Inflammatory macrophage treated with lipopolysaccharide for 1 hour (primary cell): Measurements from ENCODE around the gene SLC37A2.
"Not testable (repeated sequence)": the region's sequence is repeated elsewhere in the genome, so short reads cannot be mapped to it uniquely, and the experiment has no call there.

ENCODE experiments used
- DNase-seq, 2 donors: peaks; one replicate each; pipeline ENCODE4 v3.0.0-alpha.2; 2020 to 2022

The SLC37A2 gene

DNA sequence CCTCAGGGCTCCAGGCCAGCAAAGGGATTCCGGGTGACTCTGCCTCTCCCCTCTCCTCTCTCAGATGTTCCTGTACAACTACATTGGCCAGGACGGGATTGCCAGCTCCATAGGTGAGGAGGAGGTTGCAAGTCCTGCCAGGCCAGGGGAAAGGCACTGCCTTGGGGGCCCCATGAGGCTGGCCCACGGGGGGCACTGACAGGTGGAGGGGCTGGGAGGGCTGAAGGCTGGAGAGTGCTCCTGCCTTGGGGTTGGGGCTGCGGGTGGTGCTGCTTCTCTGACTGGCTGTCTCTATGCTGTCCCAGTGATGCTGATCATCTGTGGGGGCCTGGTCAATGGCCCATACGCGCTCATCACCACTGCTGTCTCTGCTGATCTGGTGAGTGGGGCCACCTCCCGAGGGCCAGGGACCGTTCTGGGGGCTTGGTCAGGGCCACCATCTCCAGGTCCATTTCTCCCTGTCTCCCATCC lies 21.7 kb downstream of the SLC37A2 start:
- no peak for DNase-seq

DNA sequence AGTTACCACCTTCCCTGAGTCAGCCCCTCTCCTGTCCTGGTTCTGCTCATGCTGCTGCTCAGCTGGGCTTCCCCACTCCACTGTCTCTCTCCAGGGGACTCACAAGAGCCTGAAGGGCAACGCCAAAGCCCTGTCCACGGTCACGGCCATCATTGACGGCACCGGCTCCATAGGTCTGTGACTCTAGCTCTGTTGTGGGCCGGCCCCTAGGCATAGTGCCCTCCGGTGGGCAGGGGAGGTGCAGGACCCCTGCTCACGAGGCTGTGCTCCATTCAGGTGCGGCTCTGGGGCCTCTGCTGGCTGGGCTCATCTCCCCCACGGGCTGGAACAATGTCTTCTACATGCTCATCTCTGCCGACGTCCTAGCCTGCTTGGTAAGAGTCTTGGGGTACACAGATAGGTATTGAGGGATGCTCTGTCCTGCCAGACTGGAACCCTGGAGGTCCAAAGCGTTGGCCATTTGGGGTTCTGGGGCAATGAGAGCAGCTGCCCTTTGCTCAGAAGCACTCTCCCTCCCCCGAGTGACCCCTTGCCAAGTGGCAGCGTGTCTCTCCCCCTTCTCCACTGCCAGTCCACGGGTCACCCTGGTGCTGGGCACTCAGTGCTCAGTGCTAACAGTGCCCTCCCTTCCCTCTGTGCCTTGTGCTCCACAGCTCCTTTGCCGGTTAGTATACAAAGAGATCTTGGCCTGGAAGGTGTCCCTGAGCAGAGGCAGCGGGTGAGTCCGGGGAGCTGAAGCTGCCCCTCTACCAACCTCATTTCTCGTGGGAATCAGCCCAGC lies 22.4 kb downstream of the SLC37A2 start:
- no peak for DNase-seq

DNA sequence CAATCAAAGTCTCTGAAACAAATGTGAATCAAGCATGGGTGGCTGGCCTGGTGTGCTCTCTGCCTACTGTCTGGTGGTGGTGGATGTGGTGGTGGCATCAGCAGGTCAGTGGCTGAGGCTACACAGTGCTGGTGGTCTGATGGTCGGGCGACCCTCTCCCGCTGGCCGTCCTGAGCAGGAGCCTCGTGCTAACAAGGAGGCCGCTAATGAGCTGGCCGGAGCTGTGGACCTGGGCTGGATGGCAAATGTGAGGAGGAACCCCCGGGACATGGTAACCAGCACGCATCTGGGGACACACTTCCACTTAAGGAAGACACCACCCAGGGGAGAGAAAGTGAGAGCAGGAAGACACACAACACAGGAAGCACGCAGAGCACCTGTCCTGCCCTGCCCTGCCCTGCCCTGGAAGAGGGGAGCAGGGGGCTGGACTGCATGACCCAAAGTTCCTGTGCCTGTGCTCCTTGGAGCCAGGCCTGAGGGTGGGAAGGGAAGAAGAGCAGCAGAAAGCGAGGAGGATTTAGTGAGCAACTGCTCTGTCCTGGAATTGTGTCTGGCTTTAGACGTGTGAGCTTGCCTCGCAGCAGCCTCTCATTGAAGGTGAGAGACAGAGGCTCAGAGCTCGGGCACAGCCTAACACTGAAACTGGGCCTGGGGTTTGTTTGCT lies 23.7 kb downstream of the SLC37A2 start:
- DNase-seq: no peak

DNA sequence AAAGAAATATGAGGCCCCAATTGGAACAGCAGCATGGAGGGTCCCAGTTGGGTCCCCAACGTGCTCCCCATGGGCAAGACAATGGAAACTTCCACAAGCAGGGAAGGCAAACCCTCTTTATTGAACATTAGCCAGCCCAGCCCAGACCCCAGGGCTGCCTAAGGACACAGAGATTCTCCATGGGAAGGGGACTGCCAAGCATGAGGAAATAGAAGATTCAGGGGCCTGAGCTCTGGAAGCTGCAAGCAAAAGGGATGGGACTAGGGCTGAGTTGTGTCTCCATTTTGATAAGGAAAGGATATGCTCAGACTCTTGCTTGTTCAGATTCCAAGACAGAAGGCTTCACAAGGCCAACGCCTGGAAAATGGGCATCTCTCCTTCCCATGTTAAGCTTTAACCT lies 25.0 kb downstream of the SLC37A2 start:
- no peak for DNase-seq

DNA sequence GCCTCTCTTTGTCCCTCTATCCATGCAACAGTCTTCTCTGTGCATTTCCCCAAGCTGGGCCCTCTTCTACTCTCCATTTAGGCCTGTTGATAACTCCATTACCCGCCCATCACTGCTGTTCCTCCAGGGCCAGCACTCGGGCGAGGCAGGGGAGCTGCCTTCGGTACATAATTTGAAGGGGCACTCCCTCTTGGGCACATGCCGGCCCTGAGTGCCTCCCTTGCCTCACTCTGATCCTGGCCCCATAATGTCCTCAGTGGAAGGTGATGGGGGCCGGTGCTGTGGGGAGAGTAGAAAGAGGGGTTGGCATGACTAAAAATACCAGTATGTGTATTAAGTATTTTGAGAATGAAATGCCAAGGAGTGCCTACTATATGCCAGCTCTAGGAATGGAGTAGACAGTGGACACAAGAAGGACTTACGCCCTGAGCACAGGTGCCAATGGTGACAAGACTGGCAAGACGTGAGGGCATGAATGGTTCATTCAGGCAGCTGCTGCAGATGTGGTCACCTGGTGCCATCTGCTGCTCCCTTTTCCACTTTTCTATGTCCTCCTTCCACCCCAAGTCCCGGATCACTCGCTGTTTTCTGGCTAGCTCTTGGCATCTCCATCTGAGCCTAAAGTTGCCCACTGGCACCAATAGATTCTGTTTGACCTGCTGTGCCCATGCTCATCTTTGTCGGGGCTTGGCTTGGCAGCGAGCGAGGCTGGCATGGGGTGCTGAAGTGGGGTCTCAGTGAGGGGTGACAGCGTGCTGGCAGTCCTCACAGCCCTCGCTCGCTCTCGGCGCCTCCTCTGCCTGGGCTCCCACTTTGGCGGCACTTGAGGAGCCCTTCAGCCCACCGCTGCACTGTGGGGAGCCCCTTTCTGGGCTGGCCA lies 25.7 kb downstream of the SLC37A2 start:
- no peak for DNase-seq

DNA sequence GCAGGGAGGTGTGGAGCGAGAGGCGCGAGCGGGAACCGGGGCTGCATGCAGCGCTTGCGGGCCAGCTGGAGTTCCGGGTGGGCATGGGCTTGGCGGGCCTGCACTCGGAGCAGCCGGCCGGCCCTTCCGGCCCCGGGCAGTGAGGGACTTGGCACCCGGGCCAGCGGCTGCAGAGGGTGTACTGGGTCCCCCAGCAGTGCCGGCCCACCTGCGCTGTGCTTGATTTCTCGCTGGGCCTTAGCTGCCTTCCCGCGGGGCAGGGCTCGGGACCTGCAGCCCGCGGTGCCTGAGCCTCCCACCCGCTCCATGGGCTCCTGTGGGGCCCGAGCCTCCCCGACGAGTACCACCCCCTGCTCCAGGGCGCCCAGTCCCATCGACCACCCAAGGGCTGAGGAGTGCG lies 26.4 kb downstream of the SLC37A2 start:
- DNase-seq: not testable (repeated sequence)

DNA sequence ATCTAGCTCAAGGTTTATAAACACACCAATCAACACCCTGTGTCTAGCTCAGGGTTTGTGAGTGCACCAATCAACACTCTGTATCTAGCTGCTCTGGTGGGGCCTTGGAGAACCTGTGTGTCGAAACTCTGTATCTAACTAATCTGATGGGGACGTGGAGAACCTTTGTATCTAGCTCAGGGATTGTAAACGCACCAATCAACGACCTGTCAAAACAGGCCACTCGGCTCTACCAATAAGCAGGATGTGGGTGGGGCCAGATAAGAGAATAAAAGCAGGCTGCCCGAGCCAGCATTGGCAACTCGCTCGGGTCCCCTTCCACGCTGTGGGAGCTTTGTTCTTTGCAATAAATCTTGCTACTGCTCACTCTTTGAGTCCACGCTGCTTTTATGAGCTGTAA lies 27.0 kb downstream of the SLC37A2 start:
- DNase-seq: not testable (repeated sequence)

DNA sequence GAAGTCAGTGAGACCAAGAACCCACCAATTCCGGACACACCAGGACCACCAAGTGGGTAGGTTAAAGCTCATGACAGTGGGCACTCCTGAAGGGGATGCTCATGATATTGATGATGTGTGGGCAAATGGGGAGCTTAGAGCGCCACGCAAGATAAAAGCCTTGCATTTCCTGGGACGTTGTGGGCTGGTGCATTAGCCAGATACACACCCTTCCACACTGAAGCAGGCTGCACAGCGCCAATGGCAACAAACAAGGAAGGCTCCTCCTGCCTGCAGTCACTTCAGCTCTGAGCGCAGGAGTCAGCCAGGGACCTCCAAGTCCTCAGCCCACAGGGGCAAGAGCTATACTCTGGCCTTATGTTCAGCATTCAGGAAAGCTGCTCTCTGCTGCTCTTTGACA lies 27.7 kb downstream of the SLC37A2 start:
- no peak for DNase-seq

DNA sequence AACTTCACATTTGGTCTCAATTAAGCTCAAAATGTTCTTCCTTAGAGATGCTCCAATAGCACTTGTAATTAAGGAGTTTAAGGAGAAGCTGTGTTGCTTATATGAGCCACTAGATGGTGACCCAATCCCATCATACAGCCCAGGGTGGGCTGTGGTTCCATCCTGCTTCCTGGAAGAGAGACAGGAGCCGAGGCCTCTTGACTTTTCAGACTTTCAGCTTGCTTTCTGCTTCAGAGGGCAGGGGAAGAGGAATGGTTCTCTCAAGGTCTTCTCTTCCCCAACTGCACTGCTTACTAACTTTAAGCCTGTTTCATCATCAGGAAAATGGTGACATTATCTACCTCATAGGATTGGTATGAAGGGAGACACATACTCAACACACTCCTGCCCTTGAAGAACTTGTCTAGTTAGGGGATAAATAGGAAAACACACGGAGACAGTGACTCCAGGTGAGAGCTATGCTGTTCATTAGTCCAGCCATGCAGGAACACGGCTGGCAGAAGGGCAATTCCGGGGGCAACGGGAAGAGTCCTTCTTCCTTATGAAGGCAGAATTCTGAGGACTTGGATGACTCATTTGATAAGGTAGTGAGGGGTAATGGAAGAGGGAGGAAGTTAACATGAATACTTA lies 28.3 kb downstream of the SLC37A2 start:
- DNase-seq: no peak

DNA sequence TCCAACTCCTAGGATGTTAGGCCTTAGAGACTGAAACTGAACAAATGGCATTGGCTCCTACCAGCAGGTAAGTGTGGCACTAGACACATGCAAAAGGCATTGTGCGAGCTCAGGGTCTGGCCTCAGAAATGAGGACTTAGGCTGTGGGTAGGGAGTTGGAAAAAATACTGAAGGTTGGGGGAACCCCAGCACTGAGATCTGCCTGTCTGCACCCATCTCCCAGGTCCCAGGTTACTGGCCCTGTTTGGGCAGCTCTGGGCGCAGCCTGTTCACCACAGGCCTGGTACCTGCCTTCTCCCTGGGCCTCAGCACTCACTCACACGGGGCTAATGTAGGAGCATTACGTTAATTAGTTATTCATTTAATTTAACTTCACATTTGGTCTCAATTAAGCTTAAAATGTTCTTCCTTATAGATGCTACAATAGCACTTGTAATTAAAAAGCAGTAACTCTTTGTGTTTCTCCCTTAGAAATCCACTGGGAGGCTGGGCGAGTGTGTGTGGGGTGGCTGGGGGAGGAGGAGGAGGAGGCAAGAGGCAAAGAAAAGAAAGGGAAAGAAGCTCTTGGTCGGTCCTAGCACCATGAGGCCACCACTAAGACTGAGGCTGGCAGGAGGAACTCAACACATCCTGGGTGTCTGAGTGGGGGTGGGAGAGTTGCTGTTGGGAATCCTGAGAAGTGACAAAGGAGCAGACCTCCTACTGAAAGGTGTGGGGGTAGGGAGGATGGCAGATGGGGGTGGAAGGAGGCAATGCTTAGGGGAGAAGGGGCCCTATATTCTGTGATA lies 29.0 kb downstream of the SLC37A2 start:
- DNase-seq: no peak

DNA sequence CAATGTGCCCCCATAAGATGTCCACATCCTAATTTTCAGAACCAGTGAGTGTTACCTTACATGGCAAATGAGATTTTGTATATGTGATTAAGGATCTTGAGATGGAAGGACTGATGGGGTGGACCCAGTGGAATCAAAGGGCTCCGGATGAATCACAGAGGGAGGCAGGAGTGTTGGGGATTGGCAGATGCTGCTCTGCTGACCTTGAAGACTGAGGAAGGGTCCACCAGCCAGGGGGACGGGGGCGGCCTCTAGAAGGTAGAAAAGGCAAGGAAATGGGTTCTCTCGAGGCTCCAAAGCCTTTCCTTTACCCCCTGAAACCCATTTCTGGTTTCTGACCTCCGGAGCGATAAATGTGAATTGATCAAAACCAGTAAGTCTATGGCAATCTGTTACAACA lies 29.6 kb downstream of the SLC37A2 start:
- no peak for DNase-seq

DNA sequence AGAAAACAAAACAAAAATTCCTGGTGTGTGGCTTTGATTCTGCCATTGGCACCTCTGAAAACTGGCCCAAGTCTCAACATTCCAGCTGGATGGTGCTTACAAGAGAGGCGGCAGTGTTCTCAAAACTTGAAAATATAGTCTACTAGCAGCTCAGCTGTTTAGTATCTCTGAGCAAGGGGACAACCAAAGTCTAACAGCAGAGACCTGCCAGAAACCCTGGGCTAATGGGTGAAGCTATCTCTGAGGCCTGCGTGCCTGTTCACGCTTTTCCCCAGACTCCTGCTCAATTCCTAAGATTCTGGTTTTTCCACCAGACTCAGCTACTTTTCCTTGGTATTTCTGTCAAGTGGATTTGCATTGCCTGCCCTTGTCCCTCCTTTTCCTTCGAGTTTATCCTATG lies 30.4 kb downstream of the SLC37A2 start:
- DNase-seq: no peak

DNA sequence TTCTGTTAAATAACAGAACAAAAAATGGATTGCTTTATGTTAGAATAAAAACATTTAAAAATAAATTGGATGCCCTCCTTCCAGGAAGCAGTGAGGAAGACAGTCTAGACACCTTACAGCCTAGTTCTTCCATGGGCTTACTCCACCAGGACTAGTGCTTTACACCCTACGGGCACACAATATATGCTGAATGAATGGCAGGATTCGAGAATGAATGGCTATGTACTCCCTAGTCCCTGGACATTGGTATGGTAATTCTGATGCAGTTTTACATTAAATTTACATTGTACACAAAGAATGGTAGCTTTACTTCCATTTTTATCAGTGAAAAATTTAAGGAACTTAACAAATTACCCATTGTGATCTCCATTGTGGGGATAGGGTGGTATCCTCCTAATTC lies 31.6 kb downstream of the SLC37A2 start:
- DNase-seq: no peak

DNA sequence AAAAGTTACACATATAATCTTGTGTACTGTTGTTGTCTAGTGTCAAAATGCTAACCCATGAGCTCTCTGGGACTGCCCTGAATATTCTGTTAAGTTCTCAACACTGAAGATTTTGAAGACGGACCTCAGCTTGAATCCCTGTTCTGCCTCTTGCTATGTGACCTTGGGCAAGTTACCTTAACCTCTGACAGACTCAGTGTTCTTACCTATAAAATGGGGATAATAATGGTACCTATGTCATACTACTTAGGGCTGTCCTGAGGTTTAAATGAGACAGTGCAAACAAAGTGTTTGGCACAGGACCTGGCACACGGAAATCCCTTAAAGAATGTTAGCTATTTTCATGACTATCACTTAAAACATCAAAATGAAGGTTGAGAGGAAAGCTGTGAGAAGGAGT lies 37.0 kb downstream of the SLC37A2 start:
- no peak for DNase-seq

DNA sequence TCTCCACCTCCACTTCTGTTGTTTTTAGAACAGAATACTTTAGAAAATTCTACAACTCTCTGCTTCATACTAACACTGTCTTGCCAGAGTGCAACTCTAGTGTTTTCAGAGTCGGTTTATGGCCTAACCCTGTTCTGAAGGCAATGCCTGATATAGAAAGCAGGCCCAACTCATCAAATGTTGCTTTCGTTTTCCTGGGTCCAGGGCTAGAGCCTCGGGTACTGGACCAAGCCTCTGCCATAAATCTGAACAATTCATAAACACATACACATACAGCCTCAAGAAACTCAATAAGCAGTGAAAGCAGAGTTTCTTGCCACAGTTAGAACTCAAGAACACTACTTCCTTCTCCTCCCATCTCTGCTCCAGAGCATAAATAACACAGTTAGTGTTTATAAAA lies 38.5 kb downstream of the SLC37A2 start:
- no peak for DNase-seq

DNA sequence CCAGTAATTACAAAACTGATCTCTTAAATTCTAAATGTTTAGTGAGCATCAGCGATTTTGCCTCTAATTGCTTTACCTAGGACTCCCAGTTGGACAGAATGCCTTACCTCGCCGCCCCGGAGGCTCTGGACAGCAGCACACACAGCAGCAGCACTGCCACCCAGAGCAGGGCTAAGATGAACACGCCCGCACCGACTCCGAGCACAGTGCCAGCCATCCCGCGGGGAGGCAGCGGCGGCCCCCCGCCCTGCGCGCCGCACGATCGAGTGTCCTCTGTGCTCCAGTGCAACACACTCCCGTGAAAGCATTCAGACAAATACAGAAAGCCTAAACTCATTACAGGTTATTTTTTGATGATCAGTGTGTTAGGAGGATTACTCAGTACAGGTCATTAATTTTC lies 38.9 kb downstream of the SLC37A2 start:
- no peak for DNase-seq

DNA sequence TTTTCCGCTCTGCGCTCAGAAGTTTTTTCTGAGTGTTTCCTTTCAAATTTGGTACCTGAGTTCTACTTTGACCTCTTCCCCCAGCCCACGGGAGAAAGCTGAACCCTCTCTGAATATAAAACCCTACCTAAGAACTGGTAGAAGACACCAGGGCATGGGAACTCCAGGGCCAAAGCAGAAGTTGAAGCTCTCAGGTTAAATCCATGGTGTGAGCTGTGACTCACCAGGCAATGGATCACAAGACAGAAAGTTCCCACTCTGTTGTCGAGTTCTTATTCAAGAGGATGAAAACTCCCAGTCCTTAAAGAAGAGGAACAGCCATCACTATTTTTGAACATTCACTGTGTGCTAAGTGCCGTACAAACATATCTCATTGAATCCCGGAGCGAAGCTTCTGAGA lies 39.4 kb downstream of the SLC37A2 start:
- DNase-seq: peak; percentile 79 to 97

DNA sequence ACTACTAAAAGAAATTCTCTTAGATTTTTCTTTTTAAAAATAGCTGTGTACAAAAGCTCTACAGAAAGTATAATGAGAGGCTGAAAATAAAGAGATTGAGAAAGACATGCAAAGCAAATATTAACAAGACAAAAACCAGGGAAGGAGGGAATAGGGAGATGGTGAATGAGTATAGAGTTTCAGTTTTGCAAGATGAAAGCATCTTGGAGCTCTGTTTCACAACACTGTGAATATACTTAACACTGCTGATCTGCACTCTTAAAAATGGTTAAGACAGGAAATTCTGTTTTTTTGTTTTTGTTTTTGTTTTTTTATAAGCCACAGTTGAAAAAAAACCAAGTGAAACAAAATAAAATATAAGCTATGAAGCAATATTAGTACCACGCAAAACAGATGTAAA lies 42.8 kb downstream of the SLC37A2 start:
- peak in 1 of 2 donors; percentile 45 for DNase-seq

DNA sequence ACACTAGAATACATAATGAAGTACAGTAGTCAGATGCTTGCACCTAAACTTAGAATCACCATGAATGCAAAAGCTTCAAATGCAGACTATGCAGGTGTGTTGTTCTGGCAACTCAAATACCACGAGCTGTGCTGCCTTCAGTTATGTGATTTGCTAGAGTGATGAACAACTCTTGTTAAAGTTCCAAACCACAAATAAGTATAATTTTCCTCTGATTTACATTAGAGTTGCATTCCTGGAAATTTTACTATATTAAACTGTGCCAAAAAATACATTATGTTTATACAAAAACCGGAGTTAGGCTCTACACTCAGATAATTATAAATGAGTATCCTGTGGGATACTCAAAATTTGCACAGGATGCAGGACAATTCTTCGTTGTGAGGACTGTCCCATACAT lies 45.4 kb downstream of the SLC37A2 start:
- no peak for DNase-seq

DNA sequence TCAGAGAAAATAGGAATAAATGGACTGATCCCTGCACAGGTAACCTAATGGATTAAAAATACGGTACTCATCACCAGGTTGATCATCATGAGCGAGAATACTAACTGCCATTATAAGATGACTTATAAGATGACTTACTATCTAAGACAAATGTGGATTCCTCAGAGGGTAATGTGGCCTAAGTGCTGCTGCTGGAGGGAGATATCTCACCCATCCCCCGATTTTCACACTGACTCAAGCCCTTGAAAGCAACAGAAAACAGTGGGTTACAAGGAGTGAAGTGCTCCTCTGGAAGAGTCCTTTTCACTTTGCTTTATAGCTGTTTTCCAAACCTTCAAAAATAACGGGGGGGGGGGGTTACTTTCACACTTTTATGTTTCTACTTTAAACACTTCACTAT lies 47.4 kb downstream of the SLC37A2 start:
- no peak for DNase-seq

DNA sequence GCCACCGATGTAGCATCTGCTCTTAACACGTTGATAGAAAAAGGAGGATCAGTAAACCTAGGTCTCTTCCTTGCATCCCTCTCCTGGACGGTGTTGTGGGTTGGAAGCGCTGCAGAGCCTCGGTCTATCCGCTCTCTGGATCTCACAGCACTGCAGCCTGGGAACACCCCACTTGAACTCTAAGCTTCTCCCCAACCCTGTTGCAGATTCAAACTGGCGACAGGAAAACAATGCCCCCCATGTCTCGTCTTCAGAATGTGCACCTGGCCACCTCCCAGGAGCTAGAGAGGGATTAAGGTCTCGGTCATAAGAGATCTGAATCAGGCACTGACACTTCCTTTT lies 47.9 kb downstream of the SLC37A2 start:
- no peak for DNase-seq
